HG02938 (cell line): ENCODE results near the gene AKT2.

Experiments
- ATAC-seq: cut with Tn5 transposase; IDR thresholded peaks from one replicate; pipeline ENCODE4 v1.9.1; 2021; ENCODE audit warnings: mild to moderate bottlenecking, moderate library complexity; ENCODE audit not compliant: unreplicated experiment

The AKT2 gene

DNA sequence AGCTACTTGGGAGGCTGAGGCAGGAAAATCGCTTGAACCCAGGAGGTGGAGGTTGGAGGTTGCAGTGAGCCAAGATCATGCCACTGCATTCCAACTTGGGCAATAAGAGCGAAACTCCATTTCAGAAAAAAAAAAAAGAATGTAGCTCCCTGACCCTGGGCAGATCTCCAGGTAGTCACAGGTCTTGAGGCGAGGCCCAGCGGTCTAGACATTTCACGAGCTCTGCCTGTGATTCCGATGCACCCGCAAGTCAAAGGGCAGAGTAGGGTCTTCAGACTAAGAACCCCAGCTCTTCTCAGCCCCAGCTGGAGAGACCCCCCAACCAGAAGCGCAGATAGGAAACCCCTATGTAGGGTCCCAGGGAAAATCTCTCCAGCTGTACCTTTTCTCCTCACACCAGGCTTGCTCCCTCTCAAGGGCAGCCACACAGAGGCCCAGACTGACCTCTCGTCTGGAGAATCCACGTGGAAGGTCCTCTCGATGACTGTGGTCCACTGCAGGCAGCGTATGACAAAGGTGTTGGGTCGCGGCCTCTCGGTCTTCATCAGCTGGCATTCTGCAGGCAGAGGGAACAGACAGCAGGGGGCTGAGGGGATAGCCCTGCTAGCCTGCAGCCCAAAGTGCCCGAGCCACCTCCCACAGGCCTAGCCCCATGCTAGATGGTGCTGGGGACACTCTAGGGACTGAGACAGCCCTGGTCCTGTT is 30.3 kb downstream of the AKT2 start:
- no peak for ATAC-seq

- no peak for ATAC-seq
Observed at GRCh38 chr19:40253611-40254092, 31.5 kb downstream of the AKT2 start.

DNA sequence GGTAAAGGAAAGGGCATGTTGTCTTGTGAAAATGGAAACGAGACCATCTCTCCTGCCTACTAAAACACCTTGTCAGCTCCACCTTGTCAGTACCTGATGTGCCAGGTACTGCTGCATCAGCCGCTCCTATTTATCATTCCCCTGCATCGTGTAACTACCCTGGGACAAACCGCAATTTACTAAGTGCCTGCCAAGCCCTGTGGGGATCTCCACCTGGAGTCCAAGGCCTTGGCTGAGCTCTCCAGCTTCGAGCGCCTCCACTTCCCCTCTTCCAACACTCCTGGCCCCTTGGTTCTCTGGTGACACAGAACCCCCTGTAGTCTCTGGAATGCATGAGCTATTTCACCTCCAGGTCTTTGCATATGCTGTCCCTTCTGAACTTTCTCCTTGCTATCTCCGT is 32.8 kb downstream of the AKT2 start:
- ATAC-seq: no peak

DNA sequence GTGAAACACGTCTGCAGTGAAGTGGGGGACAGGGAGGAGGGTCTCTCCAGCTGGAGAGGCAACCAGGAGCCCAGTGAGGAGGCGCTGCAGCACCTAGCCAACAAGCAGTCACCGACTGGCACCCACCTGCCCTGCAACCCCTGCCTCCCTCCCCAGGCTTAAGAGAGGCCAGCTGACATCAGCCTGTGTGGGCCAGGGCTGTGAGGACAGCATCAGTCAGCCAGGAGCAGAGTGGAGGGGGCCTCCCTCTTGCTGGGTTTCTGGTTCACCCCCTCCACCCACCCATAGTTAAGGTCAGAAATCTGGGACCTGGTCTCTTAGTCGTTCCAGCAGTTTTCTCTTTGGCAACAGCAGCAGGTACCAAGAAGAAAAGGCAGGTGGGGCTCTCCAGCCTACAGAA is 33.2 kb downstream of the AKT2 start:
- no peak for ATAC-seq

DNA sequence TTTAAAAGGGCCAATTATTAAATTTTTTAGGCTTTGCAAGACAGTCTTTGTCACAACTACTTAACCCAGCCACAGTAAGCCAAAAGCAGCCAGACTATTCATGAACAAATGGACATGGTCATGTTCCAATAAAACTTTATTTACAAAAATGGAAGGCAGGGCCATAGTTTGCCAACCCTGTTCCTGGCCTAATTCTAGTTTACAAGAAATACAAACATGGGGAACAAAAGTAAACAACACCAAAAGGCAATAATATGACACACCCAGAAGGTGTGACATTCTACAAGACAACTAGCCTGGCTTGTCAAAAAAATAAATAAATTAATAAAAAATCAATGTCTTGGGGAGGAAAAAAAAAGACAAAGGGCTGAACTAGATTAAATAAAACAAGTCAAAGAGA is 33.9 kb downstream of the AKT2 start:
- ATAC-seq: no peak

DNA sequence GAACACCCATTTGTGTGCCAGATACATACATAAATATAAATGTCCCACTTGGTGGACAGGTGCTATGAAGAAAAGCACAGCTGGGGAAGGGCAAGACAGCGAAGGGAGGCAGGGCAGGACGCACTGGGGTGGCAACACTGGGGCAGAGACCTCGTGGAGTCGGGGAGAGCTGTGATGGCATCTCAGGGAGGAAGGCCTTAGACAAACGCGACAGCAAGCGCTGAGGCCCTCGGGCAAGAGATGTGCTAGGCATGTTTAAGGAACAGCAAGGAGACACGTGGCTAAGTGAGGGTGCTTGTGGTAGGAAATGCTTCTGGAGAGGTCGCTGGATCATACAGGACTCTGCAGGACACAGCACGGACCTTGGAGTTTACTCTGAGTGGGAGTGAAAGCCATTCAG is 35.4 kb downstream of the AKT2 start:
- ATAC-seq: no peak

- ATAC-seq: no peak
Observed at GRCh38 chr19:40249201-40249600, 35.9 kb downstream of the AKT2 start.

DNA sequence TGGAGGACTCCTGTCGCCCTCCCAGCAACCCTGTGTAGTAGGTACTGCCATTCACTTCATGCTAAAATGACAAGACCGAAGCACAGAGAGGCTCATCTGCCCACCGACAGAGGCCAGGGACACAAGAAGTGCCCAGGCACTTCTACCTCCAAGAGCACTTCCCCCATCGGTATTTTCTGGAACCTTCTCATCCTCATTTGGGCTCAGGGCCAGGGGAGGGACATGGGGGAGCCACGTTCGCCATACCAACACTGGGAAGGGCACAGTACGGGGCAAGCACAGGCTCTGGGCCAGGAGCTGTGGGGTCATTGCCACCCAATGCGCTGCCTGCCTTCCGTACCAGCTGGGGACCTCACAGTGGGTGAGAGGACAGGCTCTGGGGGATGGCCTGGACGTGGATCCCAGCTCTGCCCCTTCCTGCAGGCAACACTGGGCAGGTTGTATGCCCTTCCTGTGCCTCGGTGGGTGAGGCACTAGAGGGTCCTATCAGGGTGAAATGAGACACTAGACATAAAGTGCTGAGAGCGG is 37.3 kb downstream of the AKT2 start:
- ATAC-seq: no peak

DNA sequence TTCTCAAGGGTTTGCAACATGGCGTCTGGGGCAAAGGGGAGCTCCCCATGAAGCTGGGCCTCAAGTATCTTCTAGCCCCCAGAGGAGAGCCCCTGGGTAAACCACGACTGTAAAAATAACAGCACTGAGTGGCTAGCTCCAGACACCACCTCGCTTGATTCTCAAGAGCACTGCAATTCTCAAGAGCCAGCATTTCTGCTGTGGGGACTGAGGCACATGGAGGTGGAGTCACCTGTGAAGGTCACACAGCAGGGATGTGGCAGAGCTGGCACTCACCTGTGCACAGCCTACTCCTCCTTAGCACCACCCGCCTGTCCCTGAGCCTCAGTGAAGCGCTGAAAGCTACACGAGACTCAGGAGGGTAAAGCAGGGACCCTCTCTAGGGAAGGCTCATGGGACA is 38.0 kb downstream of the AKT2 start:
- no peak for ATAC-seq

DNA sequence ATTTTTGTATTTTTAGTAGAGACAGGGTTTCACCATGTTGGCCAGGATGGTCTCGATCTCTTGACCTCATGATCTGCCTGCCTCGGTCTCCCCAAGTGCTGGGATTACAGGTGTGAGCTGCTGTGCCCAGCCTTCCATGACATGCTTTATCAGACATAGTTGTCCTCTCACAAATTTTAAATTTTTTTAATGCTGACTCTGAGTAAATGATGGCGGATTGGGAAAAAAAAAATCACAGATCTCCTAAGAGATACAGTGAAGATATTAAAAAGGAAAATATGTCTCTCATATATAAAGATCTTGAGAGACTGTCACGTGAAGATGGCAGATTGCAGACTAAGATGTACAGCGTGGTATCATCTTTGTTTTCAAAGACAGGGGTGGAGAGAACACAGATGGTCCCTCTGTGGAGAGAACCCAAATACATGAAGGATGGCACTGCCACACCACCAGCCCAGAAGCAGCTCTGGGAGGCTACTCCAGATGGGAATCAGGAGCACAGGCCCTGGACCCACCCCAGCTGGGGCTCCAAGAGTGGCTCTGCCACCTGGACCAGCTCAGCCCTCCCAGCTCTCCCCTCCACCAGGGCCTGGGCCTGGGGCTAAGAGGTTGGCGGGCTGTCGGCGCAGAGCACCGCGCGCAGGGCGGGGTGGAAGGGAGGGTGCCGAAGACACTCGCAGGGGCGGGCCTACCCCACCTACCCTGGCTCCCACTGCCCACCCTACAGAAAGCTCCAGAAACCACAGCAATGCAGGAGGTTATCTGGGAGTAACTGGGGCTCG is 38.7 kb downstream of the AKT2 start:
- ATAC-seq: no peak

GRCh38 chr19:40245506-40246128 is 39.5 kb downstream of the AKT2 start:
- no peak for ATAC-seq

GRCh38 chr19:40244579-40245317 is 40.4 kb downstream of the AKT2 start:
- no peak for ATAC-seq

- no peak for ATAC-seq
Observed at GRCh38 chr19:40243181-40243580, 42.0 kb downstream of the AKT2 start.

GRCh38 chr19:40242480-40242879 is 42.7 kb downstream of the AKT2 start:
- ATAC-seq: no peak

DNA sequence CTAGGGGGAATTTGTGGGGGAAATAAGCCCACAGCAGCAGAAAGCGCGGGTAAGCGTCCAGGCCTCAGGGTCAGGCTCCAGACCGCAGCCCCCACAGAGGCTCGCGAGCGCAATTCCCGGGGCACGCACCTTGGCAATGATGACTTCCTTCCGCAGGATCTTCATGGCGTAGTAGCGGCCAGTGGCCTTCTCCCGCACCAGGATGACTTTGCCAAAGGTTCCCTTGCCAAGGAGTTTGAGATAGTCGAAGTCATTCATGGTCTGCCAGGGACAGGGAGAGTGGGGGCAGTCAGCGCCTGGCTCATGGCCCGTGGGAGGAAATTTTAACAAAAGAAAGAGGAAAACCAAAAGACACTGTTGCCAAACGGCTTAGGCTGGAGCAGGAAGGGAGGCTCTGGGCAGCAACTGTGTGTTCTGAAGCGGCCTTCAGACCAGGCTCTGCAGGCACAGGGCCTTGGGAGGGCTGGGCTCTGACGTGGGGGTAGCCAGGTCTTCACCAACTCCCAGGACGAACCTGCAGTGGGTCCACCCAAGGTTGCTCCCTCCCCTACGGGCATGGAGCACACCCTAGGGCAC is 43.2 kb downstream of the AKT2 start:
- ATAC-seq: no peak

GRCh38 chr19:40241125-40241808 is 43.9 kb downstream of the AKT2 start:
- ATAC-seq: no peak

DNA sequence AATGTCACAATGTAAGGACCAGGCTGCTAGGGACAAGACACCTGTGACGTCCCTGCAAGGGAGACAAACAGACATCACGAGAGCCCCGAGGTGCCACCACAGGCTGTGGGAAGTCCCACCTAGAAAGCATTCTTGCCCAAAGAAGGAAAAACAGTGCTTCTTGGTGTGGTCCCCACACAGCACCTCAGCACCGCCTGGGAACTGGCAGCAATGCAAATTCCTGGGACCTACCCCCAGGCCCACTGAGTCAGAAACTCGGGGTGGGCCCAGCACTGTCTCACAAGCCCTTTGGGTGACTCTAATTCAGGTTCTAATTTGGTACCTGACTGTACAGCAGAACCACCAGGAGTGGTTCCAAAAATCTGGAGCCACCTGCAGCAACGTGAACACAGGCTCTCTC is 44.8 kb downstream of the AKT2 start:
- no peak for ATAC-seq

DNA sequence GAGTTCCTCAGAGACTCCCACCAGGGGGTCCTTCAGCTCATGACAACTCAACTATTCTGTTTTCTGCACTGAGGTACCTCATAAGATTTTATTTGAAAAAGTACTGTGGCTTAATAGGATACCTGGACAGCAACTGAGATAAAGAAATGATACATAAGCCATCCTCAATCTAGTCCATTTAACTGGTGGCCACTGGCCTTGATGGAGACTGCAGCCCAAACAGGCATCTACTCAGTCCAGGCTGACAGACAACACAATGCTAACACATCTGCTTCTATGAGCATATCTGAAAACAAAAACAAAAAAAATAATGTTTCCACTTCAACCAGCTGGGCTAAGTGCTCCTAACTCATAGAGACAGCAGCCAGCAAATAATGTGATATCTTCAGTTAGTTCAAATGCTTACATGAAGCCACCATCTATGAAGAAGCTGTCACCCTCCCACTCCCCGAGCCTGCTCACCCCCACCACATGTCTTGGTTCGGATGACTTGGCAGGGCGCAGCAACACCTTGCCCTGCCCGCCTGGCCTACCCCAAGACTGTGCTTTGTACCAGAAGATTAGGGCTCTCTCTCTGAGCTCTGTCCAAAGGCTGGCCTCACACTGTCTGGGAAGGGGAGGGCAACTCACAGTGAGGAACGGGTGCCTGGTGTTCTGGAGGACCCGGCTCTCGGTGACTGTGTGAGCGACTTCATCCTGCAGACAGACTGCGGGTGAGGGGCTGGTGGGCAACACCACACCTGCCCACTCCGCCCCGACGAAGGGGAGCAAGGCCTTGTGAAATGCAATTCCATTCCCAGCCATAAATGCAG is 45.5 kb downstream of the AKT2 start:
- no peak for ATAC-seq

DNA sequence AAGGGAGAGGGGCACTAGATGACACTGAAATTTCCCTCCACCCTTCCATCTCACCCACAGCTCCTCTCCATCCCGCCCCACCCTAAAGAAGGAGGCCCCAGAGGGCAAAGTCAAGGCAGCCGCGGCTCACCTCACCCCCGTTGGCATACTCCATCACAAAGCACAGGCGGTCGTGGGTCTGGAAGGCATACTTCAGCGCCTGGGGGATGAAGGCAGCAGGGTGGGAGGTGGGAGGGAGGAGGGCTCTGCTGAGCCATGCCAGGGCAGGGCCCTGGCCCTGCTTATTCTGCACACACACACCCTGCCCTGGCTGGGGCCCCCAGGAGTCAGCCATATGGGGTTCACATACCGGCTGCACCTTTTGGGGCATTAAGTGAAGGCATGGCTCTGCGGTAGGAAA is 46.4 kb downstream of the AKT2 start:
- no peak for ATAC-seq
